GM13977 (cell line): Measurements from ENCODE around the gene CSHL1.

Experiments
- DNase-seq: peaks from one replicate; pipeline ENCODE4 v3.0.0; 2012; ENCODE audit warnings: low spot score
- in situ Hi-C: fragments of 300-500 bp; cut with MboI; formaldehyde crosslinking; loops from one replicate; pipeline ENCODE4 v1.12.0; 2022; ENCODE audit warnings: low sequenced_read_pairs, low pct_unique_long_range_greater_than_20kb, mixed read lengths, inconsistent platforms; ENCODE audit not compliant: unreplicated experiment
- TF ChIP-seq, protein P1 (sequence below): IDR thresholded peaks from 2 replicates; pipeline ENCODE4 v1.5.1; 2012; ENCODE audit warnings: mild to moderate bottlenecking, control low read depth; ENCODE audit not compliant: insufficient read depth; ENCODE audit errors: extremely low read depth, missing control alignments

CSHL1 gene

GRCh38 chr17:63954402-63955063 lies 43.5 kb upstream of the CSHL1 start:
- DNase-seq: no peak

DNA sequence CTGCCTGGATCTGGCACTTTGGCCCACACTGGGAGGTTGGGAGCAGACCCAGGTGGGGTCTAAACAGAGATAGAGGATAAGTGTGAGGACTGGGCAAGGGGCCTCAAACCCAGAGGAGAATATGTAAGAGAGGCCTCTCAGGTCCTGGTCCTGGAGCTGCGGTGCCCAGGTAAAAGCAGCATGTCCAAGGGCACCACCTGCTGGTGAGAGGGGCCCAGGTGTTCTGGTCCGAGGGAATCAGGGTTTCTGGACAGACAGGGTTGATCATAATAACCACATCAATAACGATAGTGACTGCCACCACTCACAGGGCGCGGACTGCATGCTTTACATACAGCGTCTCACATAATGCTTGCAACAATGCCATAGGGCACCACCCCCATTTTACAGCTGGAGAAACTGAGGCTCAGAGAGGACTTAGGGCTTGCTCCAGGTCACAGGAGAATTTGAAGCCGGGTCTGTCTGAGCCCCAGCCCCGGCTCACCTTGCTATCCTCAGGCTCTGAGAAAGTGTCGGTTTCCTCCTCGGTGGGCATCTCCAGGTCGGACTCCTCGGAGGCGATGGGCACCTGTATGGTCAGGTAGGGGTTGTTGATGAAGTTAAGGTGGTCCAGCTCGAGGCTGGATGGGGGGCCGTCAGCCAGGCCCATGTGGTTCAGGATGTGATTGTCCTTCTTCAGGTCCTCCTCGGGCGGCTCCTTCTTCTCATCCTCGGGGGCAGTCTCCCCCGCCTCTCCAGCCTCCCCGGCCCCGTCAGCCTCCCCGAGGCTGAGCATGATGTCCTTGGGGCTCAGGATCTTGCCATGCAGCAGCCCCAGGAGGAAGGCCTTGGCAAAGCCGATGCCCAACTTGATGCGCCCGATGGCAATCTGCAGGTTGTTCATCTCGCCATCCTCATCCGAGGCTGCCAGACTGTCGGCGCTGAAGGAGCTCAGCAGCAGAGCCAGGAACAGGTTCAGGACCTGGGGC lies 40.2 kb upstream of the CSHL1 start:
- in situ Hi-C loops: no loop called here
- DNase-seq: peak; percentile 77
- TF ChIP-seq, protein P1, sequence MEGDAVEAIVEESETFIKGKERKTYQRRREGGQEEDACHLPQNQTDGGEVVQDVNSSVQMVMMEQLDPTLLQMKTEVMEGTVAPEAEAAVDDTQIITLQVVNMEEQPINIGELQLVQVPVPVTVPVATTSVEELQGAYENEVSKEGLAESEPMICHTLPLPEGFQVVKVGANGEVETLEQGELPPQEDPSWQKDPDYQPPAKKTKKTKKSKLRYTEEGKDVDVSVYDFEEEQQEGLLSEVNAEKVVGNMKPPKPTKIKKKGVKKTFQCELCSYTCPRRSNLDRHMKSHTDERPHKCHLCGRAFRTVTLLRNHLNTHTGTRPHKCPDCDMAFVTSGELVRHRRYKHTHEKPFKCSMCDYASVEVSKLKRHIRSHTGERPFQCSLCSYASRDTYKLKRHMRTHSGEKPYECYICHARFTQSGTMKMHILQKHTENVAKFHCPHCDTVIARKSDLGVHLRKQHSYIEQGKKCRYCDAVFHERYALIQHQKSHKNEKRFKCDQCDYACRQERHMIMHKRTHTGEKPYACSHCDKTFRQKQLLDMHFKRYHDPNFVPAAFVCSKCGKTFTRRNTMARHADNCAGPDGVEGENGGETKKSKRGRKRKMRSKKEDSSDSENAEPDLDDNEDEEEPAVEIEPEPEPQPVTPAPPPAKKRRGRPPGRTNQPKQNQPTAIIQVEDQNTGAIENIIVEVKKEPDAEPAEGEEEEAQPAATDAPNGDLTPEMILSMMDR: peak; percentile 68

More at GRCh38 chr17:63954402-63955063, 43.5 kb upstream of the CSHL1 start:
- in situ Hi-C loops: no loop called here
- TF ChIP-seq, protein P1: peak; percentile 7

DNA sequence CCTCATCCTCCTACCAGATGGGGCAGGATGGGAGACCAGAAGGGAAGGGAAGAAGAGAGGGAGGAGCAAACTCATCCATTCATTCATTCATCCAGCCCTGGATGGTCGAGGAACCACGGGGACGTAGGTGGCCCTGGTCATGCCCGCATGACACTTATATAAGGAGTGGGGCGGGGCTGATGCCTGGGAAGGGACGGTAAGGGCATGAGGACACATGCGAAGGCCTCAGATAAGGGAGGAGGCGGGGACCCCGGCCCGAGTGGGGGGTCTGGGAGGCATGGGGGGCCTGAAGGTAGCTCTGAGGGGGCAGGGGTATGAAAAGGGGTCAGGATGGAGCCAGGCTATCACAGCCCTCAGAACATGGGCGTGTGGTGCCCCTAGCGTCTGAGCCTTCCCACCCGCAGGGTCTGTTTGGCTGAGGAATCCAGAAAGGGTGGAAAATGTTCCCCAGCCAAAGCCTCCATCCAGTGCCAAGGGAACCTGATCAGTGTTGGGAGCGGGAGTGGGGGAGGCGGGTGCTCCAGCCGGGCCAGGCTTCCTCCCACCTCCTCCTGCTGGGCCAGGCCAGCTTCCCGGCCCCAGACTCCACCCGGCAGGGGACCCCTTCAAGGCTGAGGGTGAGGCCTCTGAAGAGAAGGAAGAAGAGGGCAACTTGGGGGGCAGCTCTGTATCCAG lies 38.7 kb upstream of the CSHL1 start:
- in situ Hi-C loops: no loop called here
- no peak for DNase-seq
- TF ChIP-seq, protein P1: no peak

GRCh38 chr17:63948521-63948920 lies 37.5 kb upstream of the CSHL1 start:
- TF ChIP-seq, protein P1: no peak
- no peak for DNase-seq
- in situ Hi-C loops: no loop called here

DNA sequence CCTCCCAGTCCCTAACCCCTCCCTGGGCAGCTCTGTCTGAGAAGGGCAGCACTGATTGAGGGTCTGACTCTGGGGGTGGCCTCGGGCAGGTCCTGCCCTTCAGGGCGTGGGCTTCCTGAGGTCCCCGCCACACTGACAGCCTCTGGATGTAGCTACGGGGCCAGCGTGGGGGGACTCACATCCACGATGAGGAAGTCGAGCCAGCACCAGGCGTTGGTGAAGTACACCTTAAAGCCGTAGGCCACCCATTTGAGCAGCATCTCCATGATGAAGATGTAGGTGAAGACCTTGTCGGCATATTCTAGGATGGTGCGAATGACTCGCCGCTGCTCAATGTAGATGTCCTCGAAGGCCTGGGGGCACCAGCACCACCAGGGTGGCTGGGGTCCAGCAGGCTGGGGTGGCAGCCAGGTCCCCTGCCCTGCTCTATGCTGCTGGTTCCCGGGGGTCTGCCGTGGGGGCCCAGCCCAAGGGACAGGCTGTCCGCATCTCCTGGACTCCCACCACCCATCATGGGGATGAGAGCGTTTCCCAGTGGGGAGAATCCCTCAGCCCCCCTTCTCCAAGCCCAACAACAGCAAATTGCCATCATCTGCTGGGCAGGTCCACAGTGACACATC lies 36.8 kb upstream of the CSHL1 start:
- DNase-seq: no peak
- in situ Hi-C loops: no loop called here
- TF ChIP-seq, protein P1: no peak
